Sigmoid colon (tissue), 4 donors: Measurements from ENCODE around the gene LTA.

Experiments
- POLR2A ChIP-seq, 2 donors: fragments of 450-650 bp; IDR thresholded peaks; one replicate each; pipeline ENCODE4 v1.6.1; 2016; ENCODE audit warnings: antibody characterized with exemption in 2 of 2, mild to moderate bottlenecking in 2 of 2, moderate library complexity in 2 of 2
- POLR2AphosphoS5 ChIP-seq, 4 donors: sonication (generic); formaldehyde crosslinking; IDR thresholded peaks; one replicate each; pipeline ENCODE4 v1.6.1; 2017; ENCODE audit warnings: antibody characterized with exemption in 4 of 4
- TF ChIP-seq, protein P1 (sequence below), 4 experiments: fragments of 450-650 bp in 3 of 4; fragments of 200-600 bp in 1 of 4; IDR thresholded peaks; one replicate each; pipeline ENCODE4 v1.5.1; 2016 to 2019; ENCODE audit warnings: antibody characterized with exemption in 4 of 4, mild to moderate bottlenecking in 3 of 4, moderate library complexity in 2 of 4

DNA sequence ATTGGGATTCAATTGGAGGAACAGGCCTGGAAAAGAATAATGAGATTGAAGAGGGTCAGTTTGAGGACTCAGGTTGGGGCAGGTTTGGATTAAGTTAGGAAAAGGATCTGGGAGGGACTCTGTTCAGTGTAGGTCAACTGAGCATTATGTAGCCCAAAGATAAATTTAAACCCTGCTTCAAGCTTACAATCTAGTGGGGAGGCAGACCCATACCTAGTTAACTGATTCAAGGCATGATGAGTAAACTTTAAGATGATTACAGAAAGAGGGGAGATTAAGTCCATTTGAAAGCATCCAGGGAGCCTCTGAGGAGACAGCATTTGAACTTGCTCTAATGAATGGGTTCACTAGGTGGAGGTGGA, 11.4 kb upstream of the LTA start:
- TF ChIP-seq, protein P1, sequence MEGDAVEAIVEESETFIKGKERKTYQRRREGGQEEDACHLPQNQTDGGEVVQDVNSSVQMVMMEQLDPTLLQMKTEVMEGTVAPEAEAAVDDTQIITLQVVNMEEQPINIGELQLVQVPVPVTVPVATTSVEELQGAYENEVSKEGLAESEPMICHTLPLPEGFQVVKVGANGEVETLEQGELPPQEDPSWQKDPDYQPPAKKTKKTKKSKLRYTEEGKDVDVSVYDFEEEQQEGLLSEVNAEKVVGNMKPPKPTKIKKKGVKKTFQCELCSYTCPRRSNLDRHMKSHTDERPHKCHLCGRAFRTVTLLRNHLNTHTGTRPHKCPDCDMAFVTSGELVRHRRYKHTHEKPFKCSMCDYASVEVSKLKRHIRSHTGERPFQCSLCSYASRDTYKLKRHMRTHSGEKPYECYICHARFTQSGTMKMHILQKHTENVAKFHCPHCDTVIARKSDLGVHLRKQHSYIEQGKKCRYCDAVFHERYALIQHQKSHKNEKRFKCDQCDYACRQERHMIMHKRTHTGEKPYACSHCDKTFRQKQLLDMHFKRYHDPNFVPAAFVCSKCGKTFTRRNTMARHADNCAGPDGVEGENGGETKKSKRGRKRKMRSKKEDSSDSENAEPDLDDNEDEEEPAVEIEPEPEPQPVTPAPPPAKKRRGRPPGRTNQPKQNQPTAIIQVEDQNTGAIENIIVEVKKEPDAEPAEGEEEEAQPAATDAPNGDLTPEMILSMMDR (IDR thresholded peaks at IDR 0.05), result no peak
- TF ChIP-seq POLR2AphosphoS5 (IDR thresholded peaks at IDR 0.05), result no peak
- no peak for TF ChIP-seq POLR2A (IDR thresholded peaks at IDR 0.05)
